Measurements from ENCODE around the gene KRTAP5-5. TPM values are rescaled to one million over a fixed set of nuclear protein-coding genes. Genes with fewer than 3 reads are reported as not detected.
"Not testable (repeated sequence)": the region's sequence is repeated elsewhere in the genome, so short reads cannot be mapped to it uniquely, and the experiment has no call there.

KRTAP5-5 gene
- total RNA-seq, 4 donors from 2014 or later: not detected

GRCh38 chr11:1597331-1597993 is 32.1 kb upstream of the KRTAP5-5 start:
- no peak for ATAC-seq (ENCODE audit: low FRiP score)

GRCh38 chr11:1597994-1598380 is 31.6 kb upstream of the KRTAP5-5 start, which contains the start of gene KRTAP5-2:
KRTAP5-2 (minus strand) TSS chr11:1598294; CDS start chr11:1598250, 44 bp downstream.
- DNase-seq (ENCODE audit: low spot score): no peak
- TF ChIP-seq CTCF (IDR thresholded peaks at IDR 0.05): no peak
- ATAC-seq (ENCODE audit: low FRiP score): no peak

More at GRCh38 chr11:1597331-1597993, 32.1 kb upstream of the KRTAP5-5 start:
- TF ChIP-seq CTCF (IDR thresholded peaks at IDR 0.05): no peak
- no peak for DNase-seq (ENCODE audit: low spot score)

DNA sequence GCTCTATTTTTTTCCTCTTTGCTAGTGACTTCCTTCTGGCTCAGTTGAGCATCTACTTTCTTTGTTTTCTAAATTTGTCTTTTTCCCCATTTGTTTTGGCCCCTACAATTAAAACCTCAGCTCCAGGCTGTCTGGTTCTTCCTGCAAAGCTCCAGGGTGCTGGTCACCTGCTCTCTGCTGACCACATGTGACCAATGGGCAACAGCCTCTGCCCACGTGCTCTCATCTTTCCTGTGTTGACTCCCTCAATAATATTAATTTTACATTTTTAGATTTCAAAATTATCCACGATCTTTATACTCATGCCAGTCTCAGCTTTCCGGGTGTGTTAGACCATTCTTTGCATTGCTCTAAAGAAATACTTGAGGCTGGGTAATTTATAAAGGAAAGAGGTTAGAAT is 31.2 kb upstream of the KRTAP5-5 start:
- DNase-seq (ENCODE audit: low spot score); ATAC-seq (ENCODE audit: low FRiP score): not testable (repeated sequence)

DNA sequence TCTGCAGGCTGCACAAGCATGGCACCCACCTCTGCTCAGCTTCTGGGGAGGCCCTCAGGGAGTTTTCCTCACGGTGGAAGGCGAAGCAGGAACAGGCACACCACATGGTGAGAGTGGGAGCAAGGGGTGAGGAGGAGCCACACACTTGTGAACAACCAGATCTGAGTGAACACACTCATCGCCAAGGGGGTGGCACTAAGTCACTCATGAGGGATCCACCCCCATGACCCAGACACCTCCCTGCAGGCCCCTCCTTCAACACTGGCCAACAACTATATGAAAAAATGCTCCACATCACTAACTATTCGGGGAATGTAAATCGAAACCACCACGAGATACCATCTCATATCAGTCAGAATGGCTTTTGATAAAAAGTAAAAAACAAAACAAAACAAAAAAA is 30.8 kb upstream of the KRTAP5-5 start:
- DNase-seq (ENCODE audit: low spot score): no peak
- TF ChIP-seq CTCF (IDR thresholded peaks at IDR 0.05): no peak
- ATAC-seq (ENCODE audit: low FRiP score): no peak

DNA sequence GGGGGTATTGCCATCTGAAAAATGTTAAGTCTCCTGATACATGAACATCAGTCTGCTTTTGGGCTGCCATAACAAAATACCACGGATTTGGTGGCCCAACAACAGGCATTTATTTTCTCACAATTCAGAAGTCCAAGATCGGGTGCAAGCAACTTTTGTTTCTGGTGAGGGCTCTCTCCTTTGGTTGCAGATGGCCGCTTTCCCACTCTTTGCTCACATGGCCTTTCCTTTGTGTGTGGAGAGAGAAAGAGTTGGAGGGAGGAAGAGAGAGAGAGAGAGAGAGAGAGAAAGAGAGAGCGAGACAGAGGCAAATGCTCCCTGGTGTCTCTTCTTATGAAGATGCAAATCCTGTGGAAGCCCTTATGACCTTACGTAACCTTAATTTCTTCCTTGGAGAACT is 28.9 kb upstream of the KRTAP5-5 start:
- no peak for TF ChIP-seq CTCF (IDR thresholded peaks at IDR 0.05)
- ATAC-seq (ENCODE audit: low FRiP score) (no peak), DNase-seq (ENCODE audit: low spot score) (no peak)

DNA sequence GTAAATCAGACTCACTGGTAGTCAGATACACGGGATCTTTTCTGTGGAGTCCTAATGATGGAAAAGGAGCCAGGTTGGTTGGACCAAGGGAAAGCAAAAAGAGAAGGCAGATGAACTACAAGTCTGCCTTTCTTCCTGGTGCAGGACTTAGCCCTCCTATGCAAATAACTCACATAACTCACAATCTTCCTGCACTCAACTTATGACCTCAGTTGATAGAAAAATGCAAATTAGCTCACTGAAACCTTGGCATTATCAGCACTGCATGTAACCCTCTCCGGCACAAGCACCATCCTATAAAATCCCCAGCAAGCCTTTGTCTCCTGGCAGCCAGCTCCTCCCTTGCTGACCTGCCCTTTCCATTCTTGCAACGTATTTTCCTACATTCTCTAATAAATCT is 27.9 kb upstream of the KRTAP5-5 start:
- not testable (repeated sequence) for ATAC-seq (ENCODE audit: low FRiP score); DNase-seq (ENCODE audit: low spot score)

- no peak for TF ChIP-seq CTCF (IDR thresholded peaks at IDR 0.05)
- ATAC-seq (ENCODE audit: low FRiP score) (no peak), DNase-seq (ENCODE audit: low spot score) (no peak)
These were observed 25.9 kb upstream of the KRTAP5-5 start for GRCh38 chr11:1603629-1604028.

DNA sequence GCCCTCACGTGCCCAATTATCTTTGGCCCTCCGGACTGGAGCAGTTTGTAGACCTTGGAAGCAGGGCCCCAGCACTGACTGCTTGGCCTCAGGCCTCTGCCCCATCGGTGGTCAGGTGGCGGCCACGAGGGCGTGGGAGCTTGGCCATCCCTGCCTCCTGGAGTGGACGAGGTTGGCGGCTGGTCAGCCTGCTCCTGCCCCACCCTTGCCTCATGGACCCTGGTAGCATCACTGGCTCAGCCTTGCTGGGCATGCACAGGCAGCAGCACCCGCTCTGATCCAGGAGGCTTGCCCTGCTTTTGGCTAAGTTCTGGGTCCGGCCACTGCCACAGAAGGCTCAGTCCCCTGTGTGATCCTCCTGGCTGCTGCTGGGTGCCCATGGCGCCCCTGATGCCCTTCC is 25.4 kb upstream of the KRTAP5-5 start:
- ATAC-seq (ENCODE audit: low FRiP score) (no peak), DNase-seq (ENCODE audit: low spot score) (no peak)
- TF ChIP-seq CTCF (IDR thresholded peaks at IDR 0.05): no peak
